Cardiac fibroblast (primary cell): Measurements from ENCODE around the gene CENPK.
"Not testable (repeated sequence)": the region's sequence is repeated elsewhere in the genome, so short reads cannot be mapped to it uniquely, and the experiment has no call there.

Source experiments
- DNase-seq, 2 donors: peaks; one replicate each; pipeline versions ENCODE4 v3.0.0 to v3.0.0-alpha.2; 2010; ENCODE audit warnings: low read depth in 2 of 2
- H3K4me3 ChIP-seq, 2 donors: replicated peaks in 1 of 2; 1 replicate in 1 of 2; 2 replicates in 1 of 2; pipeline ENCODE4 v1.5.1; 2011; ENCODE audit warnings: low read depth in 2 of 2, low read length in 2 of 2, mild to moderate bottlenecking in 2 of 2, moderate library complexity in 1 of 2
- TF ChIP-seq, protein P1 (sequence below): IDR thresholded peaks from one replicate; pipeline ENCODE4 v1.5.1; 2011; ENCODE audit warnings: low read depth, mild to moderate bottlenecking, low read length, inconsistent platforms

Gene CENPK

DNA sequence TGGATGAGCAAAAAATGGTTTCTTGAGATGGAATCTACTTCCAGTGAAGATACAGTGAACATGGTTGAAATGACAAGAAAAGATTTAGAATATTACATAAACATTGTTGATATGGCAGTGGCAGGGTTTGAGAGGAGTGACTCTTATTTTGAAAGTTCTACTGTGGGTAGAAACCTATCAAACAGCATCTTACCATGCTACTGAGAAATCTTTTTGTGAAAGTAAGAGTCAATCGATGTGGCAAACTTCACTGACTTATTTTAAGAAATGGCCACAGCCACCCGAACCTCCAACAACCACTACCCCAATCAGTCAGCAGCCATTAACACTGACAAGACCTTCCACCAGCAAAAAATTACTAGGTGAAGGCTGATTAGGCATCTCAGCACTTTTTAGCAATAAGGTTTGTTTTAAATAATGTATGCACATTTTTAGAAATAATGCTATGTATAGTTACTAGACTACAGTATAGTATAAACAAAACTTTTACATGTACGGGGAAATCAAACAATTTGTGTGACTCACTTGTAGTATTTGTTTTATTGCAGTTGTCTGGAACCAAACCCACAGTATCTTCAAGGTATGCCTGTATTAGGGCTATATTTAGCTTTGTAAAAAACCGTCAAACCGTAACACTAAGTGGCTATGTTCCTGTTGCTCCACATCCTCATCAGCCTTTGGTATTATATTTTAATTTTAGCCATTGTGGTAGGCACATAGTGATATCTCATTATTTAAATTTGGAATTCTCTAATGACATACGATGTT, 50.6 kb downstream of the CENPK start:
- H3K4me3 ChIP-seq = no peak overlapping the region
- peak in 1 of 2 donors; percentile 2 for DNase-seq
- TF ChIP-seq, protein P1, sequence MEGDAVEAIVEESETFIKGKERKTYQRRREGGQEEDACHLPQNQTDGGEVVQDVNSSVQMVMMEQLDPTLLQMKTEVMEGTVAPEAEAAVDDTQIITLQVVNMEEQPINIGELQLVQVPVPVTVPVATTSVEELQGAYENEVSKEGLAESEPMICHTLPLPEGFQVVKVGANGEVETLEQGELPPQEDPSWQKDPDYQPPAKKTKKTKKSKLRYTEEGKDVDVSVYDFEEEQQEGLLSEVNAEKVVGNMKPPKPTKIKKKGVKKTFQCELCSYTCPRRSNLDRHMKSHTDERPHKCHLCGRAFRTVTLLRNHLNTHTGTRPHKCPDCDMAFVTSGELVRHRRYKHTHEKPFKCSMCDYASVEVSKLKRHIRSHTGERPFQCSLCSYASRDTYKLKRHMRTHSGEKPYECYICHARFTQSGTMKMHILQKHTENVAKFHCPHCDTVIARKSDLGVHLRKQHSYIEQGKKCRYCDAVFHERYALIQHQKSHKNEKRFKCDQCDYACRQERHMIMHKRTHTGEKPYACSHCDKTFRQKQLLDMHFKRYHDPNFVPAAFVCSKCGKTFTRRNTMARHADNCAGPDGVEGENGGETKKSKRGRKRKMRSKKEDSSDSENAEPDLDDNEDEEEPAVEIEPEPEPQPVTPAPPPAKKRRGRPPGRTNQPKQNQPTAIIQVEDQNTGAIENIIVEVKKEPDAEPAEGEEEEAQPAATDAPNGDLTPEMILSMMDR = no peak

DNA sequence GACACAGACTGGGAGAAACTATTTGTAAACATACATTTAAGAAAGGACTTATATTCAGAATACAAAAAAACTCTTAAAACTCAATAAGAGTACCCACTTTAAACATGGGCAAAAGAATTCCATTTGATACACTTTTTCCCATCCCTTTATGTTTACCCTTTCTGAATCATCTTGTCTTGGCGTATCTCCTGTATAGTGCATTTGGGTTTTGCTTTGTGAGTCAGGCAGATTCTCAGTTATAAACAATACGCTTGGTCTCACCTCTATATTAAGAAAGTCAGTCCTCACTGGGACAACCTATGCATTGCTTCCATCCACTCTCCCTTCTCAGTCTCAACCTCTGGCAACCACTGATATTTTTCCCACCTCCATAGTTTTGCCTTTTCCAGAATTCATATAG, 54.0 kb downstream of the CENPK start:
- TF ChIP-seq, protein P1 = no peak
- peak in 1 of 2 donors; percentile 15 for DNase-seq
- no peak overlapping the region for H3K4me3 ChIP-seq

DNA sequence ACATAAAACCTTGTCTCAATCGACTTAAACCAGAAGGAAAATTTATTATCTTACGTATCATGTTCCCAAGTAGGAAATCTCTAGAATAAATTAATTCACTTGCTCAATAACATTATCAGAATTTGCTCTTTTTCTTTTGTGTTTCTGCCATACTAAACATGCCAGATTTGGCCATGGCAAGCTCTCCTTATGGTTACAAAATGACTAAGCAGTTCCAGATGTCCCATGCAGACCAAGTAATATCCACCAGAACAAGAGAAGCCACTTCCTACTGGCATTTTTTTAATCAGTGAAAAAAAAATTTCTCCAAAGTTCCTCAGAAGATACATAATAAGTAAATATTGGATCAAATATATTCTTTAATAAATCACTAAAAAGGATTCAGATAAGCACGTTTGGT, 56.0 kb downstream of the CENPK start:
- DNase-seq = peak; percentile 59 to 68

DNA sequence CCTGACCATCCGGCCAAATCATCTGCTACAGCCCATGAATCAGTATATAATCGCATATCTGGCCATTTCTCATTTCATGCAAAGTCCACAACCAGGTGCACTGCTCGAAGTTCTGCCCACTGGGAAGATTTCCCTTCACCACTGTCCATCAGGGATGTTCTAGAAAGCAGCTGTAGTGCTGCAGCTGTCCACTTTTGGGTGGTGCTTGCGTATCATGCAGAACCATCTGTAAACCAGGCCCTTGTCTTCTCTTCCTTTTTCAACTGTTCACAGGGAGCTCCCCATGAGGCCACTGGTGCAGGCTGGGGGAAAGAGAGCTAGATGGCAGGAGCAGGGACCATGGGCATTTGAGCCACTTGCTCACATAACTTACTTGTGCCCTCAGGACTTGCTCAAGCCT, 73.8 kb downstream of the CENPK start:
- no peak overlapping the region for H3K4me3 ChIP-seq
- DNase-seq = no peak
- TF ChIP-seq, protein P1 = no peak

More for the DNA sequence above, 56.0 kb downstream of the CENPK start:
- TF ChIP-seq, protein P1 = no peak
- no peak overlapping the region for H3K4me3 ChIP-seq

GRCh38 chr5:65488038-65488687, 74.8 kb downstream of the CENPK start:
- H3K4me3 ChIP-seq, DNase-seq: not testable (repeated sequence)
- TF ChIP-seq, protein P1 = peak; percentile 12

GRCh38 chr5:65486803-65487202, 76.2 kb downstream of the CENPK start:
- not testable (repeated sequence) for H3K4me3 ChIP-seq, DNase-seq

GRCh38 chr5:65485405-65485804, 77.6 kb downstream of the CENPK start:
- DNase-seq = no peak
- no peak overlapping the region for H3K4me3 ChIP-seq
- TF ChIP-seq, protein P1 = no peak
